Body of pancreas (tissue), 4 donors: ENCODE data around the gene C1GALT1.

Experiments
- POLR2A ChIP-seq, 3 donors: fragments of 450-650 bp; IDR thresholded peaks; one replicate each; pipeline ENCODE4 v1.6.1; 2016; ENCODE audit warnings: antibody characterized with exemption in 3 of 3, mild to moderate bottlenecking in 2 of 3
- TF ChIP-seq, protein P1 (sequence below), 7 experiments: fragments of 450-650 bp in 4 of 7; fragments of 200-600 bp in 3 of 7; sonication (generic) in 3 of 7; IDR thresholded peaks; one replicate each; pipeline ENCODE4 v1.5.1; 2016 to 2019; ENCODE audit warnings: antibody characterized with exemption in 7 of 7

DNA sequence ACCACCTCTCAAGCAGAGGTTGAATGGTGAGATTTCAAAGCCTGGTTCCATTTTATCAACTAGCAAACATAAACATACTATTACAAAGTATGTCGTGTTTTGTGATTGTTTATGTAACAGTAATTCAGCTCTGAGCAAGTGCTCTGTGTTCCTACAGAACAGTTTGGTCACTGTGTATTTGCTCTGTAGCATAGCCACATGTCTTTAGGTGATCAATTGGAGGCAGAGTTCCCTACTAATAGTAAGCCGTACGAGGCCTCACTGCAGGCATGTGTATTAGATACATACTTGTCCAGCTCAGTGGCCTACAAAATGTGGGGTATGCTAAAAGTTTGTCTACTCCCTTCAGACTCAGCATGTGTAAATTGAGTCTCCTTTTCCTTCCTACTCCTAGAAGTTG, 53.0 kb downstream of the C1GALT1 start:
- TF ChIP-seq, protein P1, sequence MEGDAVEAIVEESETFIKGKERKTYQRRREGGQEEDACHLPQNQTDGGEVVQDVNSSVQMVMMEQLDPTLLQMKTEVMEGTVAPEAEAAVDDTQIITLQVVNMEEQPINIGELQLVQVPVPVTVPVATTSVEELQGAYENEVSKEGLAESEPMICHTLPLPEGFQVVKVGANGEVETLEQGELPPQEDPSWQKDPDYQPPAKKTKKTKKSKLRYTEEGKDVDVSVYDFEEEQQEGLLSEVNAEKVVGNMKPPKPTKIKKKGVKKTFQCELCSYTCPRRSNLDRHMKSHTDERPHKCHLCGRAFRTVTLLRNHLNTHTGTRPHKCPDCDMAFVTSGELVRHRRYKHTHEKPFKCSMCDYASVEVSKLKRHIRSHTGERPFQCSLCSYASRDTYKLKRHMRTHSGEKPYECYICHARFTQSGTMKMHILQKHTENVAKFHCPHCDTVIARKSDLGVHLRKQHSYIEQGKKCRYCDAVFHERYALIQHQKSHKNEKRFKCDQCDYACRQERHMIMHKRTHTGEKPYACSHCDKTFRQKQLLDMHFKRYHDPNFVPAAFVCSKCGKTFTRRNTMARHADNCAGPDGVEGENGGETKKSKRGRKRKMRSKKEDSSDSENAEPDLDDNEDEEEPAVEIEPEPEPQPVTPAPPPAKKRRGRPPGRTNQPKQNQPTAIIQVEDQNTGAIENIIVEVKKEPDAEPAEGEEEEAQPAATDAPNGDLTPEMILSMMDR (IDR thresholded peaks at IDR 0.05): no peak
- no peak for TF ChIP-seq POLR2A (IDR thresholded peaks at IDR 0.05)
